Neural cell (in vitro differentiated cells): Measurements from ENCODE around the gene RASAL3. TPM values are rescaled to one million over a fixed set of nuclear protein-coding genes. Genes with fewer than 3 reads are reported as not detected.

Experiments
- H2AFZ ChIP-seq: fragments of 200-600, 300-800 bp; sonication (generic), shearing (Covaris generic); 2 replicates; pipeline ENCODE4 v1.6.0; 2014; ENCODE audit warnings: low read depth, mild to moderate bottlenecking, antibody characterized with exemption, low read length, moderate library complexity
- H3F3A ChIP-seq: fragments of 200-600 bp; shearing (Covaris generic); 2 replicates; pipeline ENCODE4 v1.6.1; 2016; ENCODE audit warnings: mild to moderate bottlenecking, moderate library complexity, mixed read lengths, antibody characterized with exemption, low read length; ENCODE audit not compliant: insufficient read depth, poor library complexity, severe bottlenecking
- H3K27ac ChIP-seq: fragments of 200-600, 300-800 bp; sonication (generic), shearing (Covaris generic); 2 replicates; pipeline ENCODE4 v1.5.1; 2014; ENCODE audit warnings: mild to moderate bottlenecking, low read length, moderate library complexity
- H3K27me3 ChIP-seq: fragments of 300-800, 200-600 bp; sonication (generic), shearing (Covaris generic); 2 replicates; pipeline ENCODE4 v1.6.0; 2014; ENCODE audit warnings: mild to moderate bottlenecking, low read depth, low read length, moderate library complexity; ENCODE audit not compliant: insufficient read depth
- H3K36me3 ChIP-seq: fragments of 300-800, 200-600 bp; sonication (generic), shearing (Covaris generic); 2 replicates; pipeline ENCODE4 v1.5.1; 2014; ENCODE audit warnings: mild to moderate bottlenecking, antibody characterized with exemption, low read length, moderate library complexity; ENCODE audit not compliant: insufficient read depth
- H3K4me2 ChIP-seq: fragments of 300-800, 200-600 bp; sonication (generic), shearing (Covaris generic); 2 replicates; pipeline ENCODE4 v1.6.0; 2014; ENCODE audit warnings: mild to moderate bottlenecking, low read length
- H3K4me3 ChIP-seq: fragments of 300-800, 200-600 bp; sonication (generic), shearing (Covaris generic); 2 replicates; pipeline ENCODE4 v1.5.1; 2014; ENCODE audit warnings: mild to moderate bottlenecking, low read length, moderate library complexity
- H3K79me2 ChIP-seq: fragments of 200-600 bp; shearing (Covaris generic); replicated peaks from 2 replicates; pipeline ENCODE4 v1.6.0; 2014; ENCODE audit warnings: mild to moderate bottlenecking, low read length, moderate library complexity; ENCODE audit not compliant: insufficient read depth
- H3K9ac ChIP-seq: fragments of 300-800, 200-600 bp; sonication (generic), shearing (Covaris generic); 2 replicates; pipeline ENCODE4 v1.6.1; 2016; ENCODE audit warnings: mild to moderate bottlenecking, low read length, mixed read lengths
- H3K9me2 ChIP-seq: fragments of 200-600 bp; shearing (Covaris generic); 2 replicates; pipeline ENCODE4 v1.6.1; 2016; ENCODE audit warnings: mild to moderate bottlenecking, low read length, mixed read lengths; ENCODE audit not compliant: insufficient read depth
- H3K9me3 ChIP-seq: fragments of 200-600, 300-800 bp; sonication (generic), shearing (Covaris generic); 2 replicates; pipeline ENCODE4 v1.6.1; 2016; ENCODE audit warnings: mild to moderate bottlenecking, mixed run types, low read length, moderate library complexity, mixed read lengths
- H4K20me1 ChIP-seq: fragments of 200-600 bp; shearing (Covaris generic); 2 replicates; pipeline ENCODE4 v1.6.1; 2016; ENCODE audit warnings: mild to moderate bottlenecking, mixed run types; ENCODE audit not compliant: insufficient read depth
- EP300 ChIP-seq: fragments of 450-650 bp; conservative IDR thresholded peaks from 2 replicates; pipeline ENCODE4 v1.6.1; 2014; ENCODE audit warnings: antibody characterized with exemption, mild to moderate bottlenecking, moderate library complexity; ENCODE audit not compliant: poor library complexity, severe bottlenecking
- EZH2 ChIP-seq: fragments of 200-600, 300-800 bp; shearing (Covaris generic), sonication (generic); IDR thresholded peaks from 2 replicates; pipeline ENCODE4 v1.6.1; 2014; ENCODE audit warnings: antibody characterized with exemption, low read length, borderline replicate concordance, mild to moderate bottlenecking; ENCODE audit not compliant: insufficient read depth, poor library complexity, severe bottlenecking
- MXI1 ChIP-seq: fragments of 450-650 bp; conservative IDR thresholded peaks from 2 replicates; pipeline ENCODE4 v1.6.1; 2014; ENCODE audit warnings: antibody characterized with exemption, mild to moderate bottlenecking; ENCODE audit not compliant: poor library complexity, severe bottlenecking
- POLR2AphosphoS5 ChIP-seq: IDR thresholded peaks from 2 replicates; pipeline ENCODE4 v1.6.1; 2012
- RAD21 ChIP-seq: fragments of 450-650 bp; conservative IDR thresholded peaks from 2 replicates; pipeline ENCODE4 v1.6.1; 2014; ENCODE audit warnings: antibody characterized with exemption, mild to moderate bottlenecking, moderate library complexity
- REST ChIP-seq: IDR thresholded peaks from 2 replicates; pipeline ENCODE4 v1.6.1; 2012; ENCODE audit warnings: borderline replicate concordance
- SMC3 ChIP-seq: fragments of 450-650 bp; conservative IDR thresholded peaks from 2 replicates; pipeline ENCODE4 v1.6.1; 2014; ENCODE audit warnings: antibody characterized with exemption, mild to moderate bottlenecking, moderate library complexity; ENCODE audit not compliant: poor library complexity
- TAF1 ChIP-seq: IDR thresholded peaks from 2 replicates; pipeline ENCODE4 v1.6.1; 2012; ENCODE audit warnings: low read depth
- polyA plus RNA-seq: library from polyadenylated mRNA; depleted of rRNA; stranded (reverse); fragments of >200 nt; gene quantifications from 2 replicates; pipeline ENCODE4 v1.2.3, GENCODE V29; 2014
- TF ChIP-seq, protein P1 (sequence below): fragments of 450-650 bp; IDR thresholded peaks from 2 replicates; pipeline ENCODE4 v1.5.1; 2014; ENCODE audit warnings: antibody characterized with exemption, mild to moderate bottlenecking, moderate library complexity; ENCODE audit not compliant: poor library complexity, severe bottlenecking

The RASAL3 gene
- polyA plus RNA-seq, 1 donor from 2014 or later = 1.1 TPM

DNA sequence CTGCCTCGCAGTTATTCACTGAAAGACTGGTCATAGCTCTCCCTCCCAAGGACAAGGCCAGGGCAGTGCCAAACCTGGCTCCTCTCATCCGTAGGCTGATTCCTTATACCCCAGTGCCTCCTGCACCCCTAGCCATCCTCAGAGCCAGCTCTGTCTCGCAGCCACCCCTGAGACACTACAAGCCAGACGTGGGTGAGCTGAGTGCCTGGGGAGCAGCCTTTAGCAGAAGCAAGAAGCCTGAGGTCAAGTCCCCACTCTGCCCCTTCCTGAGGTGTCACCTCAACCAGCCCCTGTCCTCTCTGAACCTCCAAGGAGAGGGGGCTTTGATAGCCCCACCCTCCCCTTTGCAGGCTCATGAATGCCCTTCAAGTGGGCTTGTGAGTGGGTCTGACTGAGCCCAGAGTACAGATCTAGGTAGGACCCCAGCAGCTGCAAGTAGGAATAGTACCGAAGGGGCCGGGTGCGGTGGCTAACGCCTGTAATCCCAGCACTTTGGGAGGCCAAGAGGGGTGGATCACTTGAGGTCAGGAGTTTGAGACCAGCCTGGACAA, 30.8 kb downstream of the RASAL3 start:
- Histone ChIP-seq H3K79me2 (peaks cover 30% of the 10 kb centered on the region), H3K9me3 (no peaks in the 10 kb centered on the region), H2AFZ (peak overlapping the region; percentile 60), H3K4me3 (peak overlapping the region; percentile 73), H3K27ac (peak overlapping the region; percentile 70), H4K20me1 (no peaks in the 10 kb centered on the region), H3K27me3 (no peaks in the 10 kb centered on the region), H3F3A (no peaks in the 10 kb centered on the region), H3K36me3 (no peaks in the 10 kb centered on the region), H3K9me2 (no peaks in the 10 kb centered on the region), H3K4me2 (no peak overlapping the region), H3K9ac (peak overlapping the region; percentile 73)
- TF ChIP-seq SMC3 = no peak
- TF ChIP-seq MXI1 = no peak
- TF ChIP-seq EP300 = no peak
- no peak for TF ChIP-seq RAD21
- no peak for TF ChIP-seq POLR2AphosphoS5
- TF ChIP-seq, protein P1, sequence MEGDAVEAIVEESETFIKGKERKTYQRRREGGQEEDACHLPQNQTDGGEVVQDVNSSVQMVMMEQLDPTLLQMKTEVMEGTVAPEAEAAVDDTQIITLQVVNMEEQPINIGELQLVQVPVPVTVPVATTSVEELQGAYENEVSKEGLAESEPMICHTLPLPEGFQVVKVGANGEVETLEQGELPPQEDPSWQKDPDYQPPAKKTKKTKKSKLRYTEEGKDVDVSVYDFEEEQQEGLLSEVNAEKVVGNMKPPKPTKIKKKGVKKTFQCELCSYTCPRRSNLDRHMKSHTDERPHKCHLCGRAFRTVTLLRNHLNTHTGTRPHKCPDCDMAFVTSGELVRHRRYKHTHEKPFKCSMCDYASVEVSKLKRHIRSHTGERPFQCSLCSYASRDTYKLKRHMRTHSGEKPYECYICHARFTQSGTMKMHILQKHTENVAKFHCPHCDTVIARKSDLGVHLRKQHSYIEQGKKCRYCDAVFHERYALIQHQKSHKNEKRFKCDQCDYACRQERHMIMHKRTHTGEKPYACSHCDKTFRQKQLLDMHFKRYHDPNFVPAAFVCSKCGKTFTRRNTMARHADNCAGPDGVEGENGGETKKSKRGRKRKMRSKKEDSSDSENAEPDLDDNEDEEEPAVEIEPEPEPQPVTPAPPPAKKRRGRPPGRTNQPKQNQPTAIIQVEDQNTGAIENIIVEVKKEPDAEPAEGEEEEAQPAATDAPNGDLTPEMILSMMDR = no peak
- TF ChIP-seq REST = no peak
- TF ChIP-seq EZH2 = no peak
- TF ChIP-seq TAF1 = no peak

- Histone ChIP-seq H3K79me2 (peaks cover 30% of the 10 kb centered on the region), H3K4me2 (peak overlapping the region; percentile 44), H3K27me3 (no peaks in the 10 kb centered on the region), H4K20me1 (no peaks in the 10 kb centered on the region), H3K9me2 (no peaks in the 10 kb centered on the region), H3K9ac (peak overlapping the region; percentile 73), H3F3A (no peaks in the 10 kb centered on the region), H3K4me3 (peak overlapping the region; percentile 73), H3K9me3 (no peaks in the 10 kb centered on the region), H3K27ac (peak overlapping the region; percentile 70), H2AFZ (peak overlapping the region; percentile 60), H3K36me3 (no peaks in the 10 kb centered on the region)
- peak; percentile 92 for TF ChIP-seq MXI1
- peak; percentile 84 for TF ChIP-seq POLR2AphosphoS5
- TF ChIP-seq, protein P1 = no peak
- TF ChIP-seq REST = peak; percentile 80
- TF ChIP-seq EZH2 = no peak
- peak; percentile 42 for TF ChIP-seq EP300
- TF ChIP-seq SMC3 = peak; percentile 35
- peak; percentile 92 for TF ChIP-seq TAF1
- TF ChIP-seq RAD21 = peak; percentile 33
Observed at GRCh38 chr19:15432629-15433518, 31.5 kb downstream of the RASAL3 start.
